H9 (cell line): ENCODE measurements around the gene TBC1D25. TPM values are rescaled to one million over a fixed set of nuclear protein-coding genes. Genes with fewer than 3 reads are reported as not detected.

Experiments used
- DNase-seq: peaks from one replicate; pipeline ENCODE4 v3.0.0-alpha.2; 2017
- H2AFZ ChIP-seq: one replicate; pipeline ENCODE4 v1.6.1; 2013; ENCODE audit warnings: mild to moderate bottlenecking, low read length, control low read depth, moderate library complexity
- H2AK5ac ChIP-seq: 2 replicates; pipeline ENCODE4 v1.6.1; 2013; ENCODE audit warnings: low read length, control low read depth, mixed read lengths; ENCODE audit not compliant: insufficient read length
- H2BK120ac ChIP-seq: one replicate; pipeline ENCODE4 v1.6.1; 2013; ENCODE audit warnings: low read depth, mild to moderate bottlenecking, low read length, control low read depth, inconsistent platforms; ENCODE audit not compliant: poor library complexity, severe bottlenecking
- H2BK12ac ChIP-seq: 2 replicates; pipeline ENCODE4 v1.6.1; 2013; ENCODE audit warnings: low read length, control low read depth, mixed read lengths, low read depth; ENCODE audit not compliant: insufficient read length
- H2BK15ac ChIP-seq: 2 replicates; pipeline ENCODE4 v1.6.1; 2013; ENCODE audit warnings: low read depth, low read length, control low read depth
- H2BK20ac ChIP-seq: one replicate; pipeline ENCODE4 v1.6.1; 2013; ENCODE audit warnings: low read depth, mild to moderate bottlenecking, low read length, control low read depth, inconsistent platforms; ENCODE audit not compliant: poor library complexity, severe bottlenecking
- H2BK5ac ChIP-seq: 2 replicates; pipeline ENCODE4 v1.6.1; 2013; ENCODE audit warnings: low read length, control low read depth, mixed read lengths; ENCODE audit not compliant: insufficient read length
- H3K14ac ChIP-seq: 2 replicates; pipeline ENCODE4 v1.6.1; 2013; ENCODE audit warnings: low read length, control low read depth; ENCODE audit not compliant: insufficient read depth
- H3K18ac ChIP-seq: 2 replicates; pipeline ENCODE4 v1.6.1; 2013; ENCODE audit warnings: low read depth, mild to moderate bottlenecking, mixed read lengths, low read length, control low read depth; ENCODE audit not compliant: insufficient read length
- H3K23ac ChIP-seq: 2 replicates; pipeline ENCODE4 v1.6.1; 2013; ENCODE audit warnings: low read length, control low read depth, mixed read lengths, low read depth; ENCODE audit not compliant: insufficient read length
- H3K23me2 ChIP-seq: 2 replicates; pipeline ENCODE4 v1.6.1; 2013; ENCODE audit warnings: low read depth, mild to moderate bottlenecking, mixed read lengths, low read length, control low read depth; ENCODE audit not compliant: insufficient read length, poor library complexity, severe bottlenecking
- H3K27ac ChIP-seq: 2 replicates; pipeline ENCODE4 v1.5.1; 2013; ENCODE audit warnings: low read length, control low read depth, mixed read lengths, low read depth; ENCODE audit not compliant: insufficient read length
- H3K27me3 ChIP-seq: 2 replicates; pipeline ENCODE4 v1.6.1; 2013; ENCODE audit warnings: low read length, control low read depth, inconsistent platforms; ENCODE audit not compliant: insufficient read depth
- H3K4ac ChIP-seq: 2 replicates; pipeline ENCODE4 v1.6.1; 2013; ENCODE audit warnings: low read depth, mild to moderate bottlenecking, control low read depth, inconsistent platforms, low read length, moderate library complexity
- H3K4me1 ChIP-seq: 2 replicates; pipeline ENCODE4 v1.6.1; 2013; ENCODE audit warnings: low read length, control low read depth, inconsistent platforms; ENCODE audit not compliant: insufficient read depth
- H3K4me2 ChIP-seq: 2 replicates; pipeline ENCODE4 v1.6.1; 2013; ENCODE audit warnings: low read length, control low read depth, mixed read lengths; ENCODE audit not compliant: insufficient read length, insufficient read depth
- H3K56ac ChIP-seq: 2 replicates; pipeline ENCODE4 v1.6.1; 2013; ENCODE audit warnings: low read depth, mild to moderate bottlenecking, mixed read lengths, low read length, control low read depth; ENCODE audit not compliant: insufficient read length
- H3K79me1 ChIP-seq: 2 replicates; pipeline ENCODE4 v1.6.1; 2013; ENCODE audit warnings: low read depth, mild to moderate bottlenecking, moderate library complexity, low read length, control low read depth, inconsistent platforms; ENCODE audit not compliant: insufficient read depth, poor library complexity, severe bottlenecking
- H3K79me2 ChIP-seq: 2 replicates; pipeline ENCODE4 v1.6.1; 2013; ENCODE audit warnings: low read length, control low read depth, inconsistent platforms; ENCODE audit not compliant: insufficient read depth
- H3K9ac ChIP-seq: 2 replicates; pipeline ENCODE4 v1.6.1; 2013; ENCODE audit warnings: low read length, control low read depth, mixed read lengths; ENCODE audit not compliant: insufficient read length; ENCODE audit errors: extremely low read depth
- H3K9me3 ChIP-seq: one replicate; pipeline ENCODE4 v1.6.1; 2013; ENCODE audit warnings: low read depth, low read length, inconsistent platforms; ENCODE audit not compliant: control insufficient read depth
- H3T11ph ChIP-seq: one replicate; pipeline ENCODE4 v1.6.1; 2013; ENCODE audit warnings: mild to moderate bottlenecking, low read length, control low read depth, inconsistent platforms
- H4K20me1 ChIP-seq: one replicate; pipeline ENCODE4 v1.6.1; 2013; ENCODE audit not compliant: control insufficient read depth, insufficient read length, insufficient read depth
- H4K5ac ChIP-seq: 2 replicates; pipeline ENCODE4 v1.6.1; 2013; ENCODE audit warnings: low read depth, mild to moderate bottlenecking, mixed read lengths, low read length, control low read depth; ENCODE audit not compliant: insufficient read length
- H4K8ac ChIP-seq: replicated peaks from 2 replicates; pipeline ENCODE4 v1.6.1; 2013; ENCODE audit warnings: low read length, control low read depth, mixed read lengths, low read depth; ENCODE audit not compliant: insufficient read length
- H4K91ac ChIP-seq: 2 replicates; pipeline ENCODE4 v1.6.1; 2013; ENCODE audit warnings: low read depth, mild to moderate bottlenecking, moderate library complexity, mixed read lengths, low read length, control low read depth; ENCODE audit not compliant: insufficient read length
- H3K27ac Mint-ChIP-seq, 3 experiments: 2 replicates in 2 of 3; 3 replicates in 1 of 3; pipeline ENCODE4 v1.8.0; 2020 to 2021; ENCODE audit warnings: mixed read lengths in 3 of 3, mild to moderate bottlenecking in 1 of 3, moderate library complexity in 1 of 3
- H3K27me3 Mint-ChIP-seq: 2 replicates; pipeline ENCODE4 v1.8.0; 2021; ENCODE audit warnings: low read depth, mild to moderate bottlenecking, moderate library complexity, mixed read lengths
- H3K36me3 Mint-ChIP-seq, 3 experiments: 2 replicates in 2 of 3; 3 replicates in 1 of 3; pipeline ENCODE4 v1.8.0; 2020 to 2021; ENCODE audit warnings: low read depth in 3 of 3, mixed read lengths in 3 of 3; ENCODE audit not compliant: insufficient read depth in 1 of 3
- H3K4me1 Mint-ChIP-seq, 2 experiments: 2 replicates each; pipeline ENCODE4 v1.8.0; 2020; ENCODE audit warnings: mixed read lengths in 2 of 2
- H3K4me3 Mint-ChIP-seq, 2 experiments: 2 replicates in 1 of 2; 3 replicates in 1 of 2; pipeline ENCODE4 v1.8.0; 2020 to 2021; ENCODE audit warnings: mild to moderate bottlenecking in 2 of 2, mixed read lengths in 2 of 2, moderate library complexity in 1 of 2
- H3K9me3 Mint-ChIP-seq, 2 experiments: 2 replicates in 1 of 2; 3 replicates in 1 of 2; pipeline ENCODE4 v1.8.0; 2020; ENCODE audit warnings: mild to moderate bottlenecking in 2 of 2, mixed read lengths in 2 of 2, moderate library complexity in 1 of 2
- CTCF ChIP-seq: fragments of 200-600 bp; sonication (generic); conservative IDR thresholded peaks from 3 replicates; pipeline ENCODE4 v1.8.0; 2021; ENCODE audit warnings: antibody characterized with exemption, mild to moderate bottlenecking
- WGBS: extraction: QIAGEN DNeasy Blood & Tissue Kit; methylation state at CpG from one replicate; pipeline ENCODE4 v1.1.7; 2013; ENCODE audit warnings: missing lambda C conversion rate, low lambda C conversion rate, mixed read lengths; ENCODE audit not compliant: insufficient read length; ENCODE audit errors: extremely low coverage; 5-methylcytosine and 5-hydroxymethylcytosine counted together
- total RNA-seq: library from RNA; stranded (reverse); gene quantifications from 2 replicates; pipeline ENCODE4 v1.2.1, GENCODE V29; 2021

The TBC1D25 gene
- total RNA-seq, 1 experiment from 2014 or later = 10.2 TPM

- no peaks in the 10 kb centered on the region for H3K4me1 Mint-ChIP-seq
- no peak overlapping the region for H3K9ac ChIP-seq
- H2AK5ac ChIP-seq = no peak overlapping the region
Observed at GRCh38 chrX:48590203-48591103, 50.9 kb downstream of the TBC1D25 start.

More at GRCh38 chrX:48590203-48591103, 50.9 kb downstream of the TBC1D25 start:
- H3K79me1 ChIP-seq = no peaks in the 10 kb centered on the region
- H2BK120ac ChIP-seq = no peak overlapping the region
- no peak overlapping the region for H4K8ac ChIP-seq
- no peak overlapping the region for H3K27ac ChIP-seq
- no peak overlapping the region for H3K4me3 Mint-ChIP-seq
- H3K27ac Mint-ChIP-seq = no peak overlapping the region
- H3K23me2 ChIP-seq = no peaks in the 10 kb centered on the region
- no peak overlapping the region for H2AFZ ChIP-seq
- H3K27me3 Mint-ChIP-seq = peaks cover 2% of the 10 kb centered on the region
- no peak overlapping the region for H3K4me2 ChIP-seq
- H3K4me1 ChIP-seq = no peaks in the 10 kb centered on the region
- no peaks in the 10 kb centered on the region for H3K79me2 ChIP-seq
- H3K56ac ChIP-seq = no peak overlapping the region
- peaks cover 64 to 73% of the 10 kb centered on the region in 2 experiments for H3K9me3 Mint-ChIP-seq
- H3K14ac ChIP-seq = no peak overlapping the region
- H3T11ph ChIP-seq = no peak overlapping the region
- H4K91ac ChIP-seq = no peak overlapping the region
- no peak overlapping the region for H2BK5ac ChIP-seq
- H2BK12ac ChIP-seq = no peak overlapping the region
- peaks cover 29% of the 10 kb centered on the region for H3K9me3 ChIP-seq
- no peaks in the 10 kb centered on the region for H4K20me1 ChIP-seq
- no CpG with 5 or more reads among the region's 21 CpGs for WGBS
- no peak for TF ChIP-seq CTCF
- H3K27me3 ChIP-seq = no peaks in the 10 kb centered on the region
- H3K4ac ChIP-seq = no peak overlapping the region
- no peak overlapping the region for H3K18ac ChIP-seq
- peaks cover 0 to 4% (median 0%) of the 10 kb centered on the region in 3 experiments; a peak in 2 of 7 replicates for H3K36me3 Mint-ChIP-seq
- no peak overlapping the region for H2BK20ac ChIP-seq
- DNase-seq = no peak
- H2BK15ac ChIP-seq = no peak overlapping the region
- H4K5ac ChIP-seq = no peak overlapping the region
- no peak overlapping the region for H3K23ac ChIP-seq
